SU-DHL-6 (cell line): ENCODE measurements around the gene COPS4.
A peak's percentile ranks its signal among the peaks of the same experiment; 100 is the strongest.
"Not testable (repeated sequence)": the region's sequence is repeated elsewhere in the genome, so short reads cannot be mapped to it uniquely, and the experiment has no call there.

Source experiments
- H2AFZ ChIP-seq: fragments of 200-600 bp; sonication (generic); 2 replicates; pipeline ENCODE4 v1.6.1; 2014; ENCODE audit warnings: low read depth, mild to moderate bottlenecking, moderate library complexity, mixed read lengths, antibody characterized with exemption, low read length; ENCODE audit not compliant: severe bottlenecking
- H3F3A ChIP-seq: fragments of 200-600 bp; shearing (Covaris generic); 2 replicates; pipeline ENCODE4 v1.6.0; 2016; ENCODE audit warnings: antibody characterized with exemption, mild to moderate bottlenecking; ENCODE audit not compliant: insufficient read depth
- H3K27ac ChIP-seq: fragments of 200-600 bp; sonication (generic); 2 replicates; pipeline ENCODE4 v1.5.1; 2016; ENCODE audit warnings: low read depth, mild to moderate bottlenecking, low read length, moderate library complexity, mixed read lengths
- H3K27me3 ChIP-seq: fragments of 200-600 bp; sonication (generic), shearing (Covaris generic); 2 replicates; pipeline ENCODE4 v1.6.0; 2014; ENCODE audit warnings: mild to moderate bottlenecking, low read length
- H3K36me3 ChIP-seq: fragments of 200-600 bp; sonication (generic); 2 replicates; pipeline ENCODE4 v1.6.1; 2014; ENCODE audit warnings: mild to moderate bottlenecking, low read length, mixed read lengths
- H3K4me2 ChIP-seq: fragments of 300-600, 200-600 bp; shearing (Covaris generic), sonication (generic); 2 replicates; pipeline ENCODE4 v1.6.0; 2014; ENCODE audit warnings: low read length, low read depth, mild to moderate bottlenecking; ENCODE audit not compliant: poor library complexity, severe bottlenecking
- H3K4me3 ChIP-seq: fragments of 200-600 bp; sonication (generic); 2 replicates; pipeline ENCODE4 v1.5.1; 2014; ENCODE audit warnings: antibody characterized with exemption, low read length, mild to moderate bottlenecking, mixed read lengths; ENCODE audit not compliant: insufficient read depth, poor library complexity, severe bottlenecking
- H3K79me2 ChIP-seq: fragments of 200-600 bp; sonication (generic); 2 replicates; pipeline ENCODE4 v1.6.1; 2014; ENCODE audit warnings: mild to moderate bottlenecking, low read length, moderate library complexity; ENCODE audit not compliant: insufficient read depth
- H3K9ac ChIP-seq: fragments of 200-600 bp; sonication (generic); 2 replicates; pipeline ENCODE4 v1.7.0; 2014; ENCODE audit warnings: mild to moderate bottlenecking, low read length
- H3K9me2 ChIP-seq: fragments of 200-600 bp; sonication (generic); replicated peaks from 2 replicates; pipeline ENCODE4 v1.6.1; 2014; ENCODE audit warnings: low read length; ENCODE audit not compliant: insufficient read depth
- H3K9me3 ChIP-seq: fragments of 200-600 bp; sonication (generic); 2 replicates; pipeline ENCODE4 v1.6.1; 2014; ENCODE audit warnings: low read length, mixed read lengths; ENCODE audit not compliant: insufficient read depth
- H4K20me1 ChIP-seq: fragments of 200-600 bp; sonication (generic); 2 replicates; pipeline ENCODE4 v1.6.1; 2014; ENCODE audit warnings: low read depth, mild to moderate bottlenecking, antibody characterized with exemption, low read length, moderate library complexity, mixed read lengths
- EZH2phosphoT487 ChIP-seq: fragments of 200-600 bp; sonication (generic), shearing (Covaris generic); conservative IDR thresholded peaks from 2 replicates; pipeline ENCODE4 v1.6.1; 2018; ENCODE audit warnings: mild to moderate bottlenecking, antibody characterized with exemption, low read length, moderate library complexity, mixed read lengths
- TF ChIP-seq, protein P1 (sequence below): fragments of 200-600 bp; sonication (generic); IDR thresholded peaks from one replicate; pipeline ENCODE4 v1.5.1; 2017; ENCODE audit warnings: antibody characterized with exemption, mild to moderate bottlenecking, low read length, moderate library complexity; ENCODE audit not compliant: insufficient read depth, poor library complexity, severe bottlenecking

The COPS4 gene

DNA sequence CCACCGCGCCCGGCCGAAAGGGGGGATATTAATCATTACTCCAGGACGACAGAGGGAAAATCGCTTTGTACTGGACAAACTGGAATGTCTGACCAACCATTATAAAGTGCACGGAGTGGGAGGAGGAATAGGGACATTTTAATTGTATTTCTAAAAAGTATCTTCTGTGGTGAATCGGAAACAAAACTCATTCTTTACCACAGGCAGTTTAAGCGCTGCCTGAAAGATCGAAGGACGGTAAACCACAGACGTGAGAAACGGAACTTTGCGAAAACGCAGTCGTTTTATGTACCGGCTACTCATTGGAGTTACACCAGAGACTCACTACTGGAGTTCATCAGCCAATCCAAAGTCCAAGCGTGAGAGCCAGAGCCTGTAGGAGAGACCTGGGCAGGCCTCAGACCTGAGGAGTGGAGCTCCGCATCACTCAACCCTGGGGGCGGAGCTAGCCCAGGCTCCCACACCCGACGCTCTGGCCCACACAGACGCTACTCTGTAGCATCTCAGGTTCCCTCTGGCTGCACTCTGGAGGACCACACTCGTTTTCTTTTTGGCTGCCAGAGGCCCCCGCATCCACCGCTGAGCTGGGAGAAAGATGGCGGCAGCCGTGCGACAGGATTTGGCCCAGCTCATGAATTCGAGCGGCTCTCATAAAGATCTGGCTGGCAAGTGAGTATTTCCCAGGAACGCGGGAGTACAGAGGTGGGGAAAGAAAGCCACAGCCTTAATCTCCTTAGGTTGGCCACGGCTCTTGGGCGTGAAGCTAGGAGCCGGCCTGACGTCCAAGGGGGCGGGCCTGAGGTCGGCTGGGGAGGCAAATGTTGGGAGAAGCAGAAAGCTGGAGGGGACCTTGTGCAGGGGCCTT lies at the start of gene COPS4:
TSS of gene COPS4 (plus strand) at position 554 of the 865 bp plus-strand sequence. CDS start at position 596, 42 bp downstream.
- peak within 1 kb of the TSS; percentile 85 for H3K27ac ChIP-seq
- H3K9me3 ChIP-seq: no peaks in the 10 kb centered on the region
- H3K36me3 ChIP-seq: no peaks in the 10 kb centered on the region
- peak within 1 kb of the TSS; percentile 80 for H3K4me3 ChIP-seq
- H4K20me1 ChIP-seq: no peaks in the 10 kb centered on the region
- H3K4me2 ChIP-seq: peak within 1 kb of the TSS; percentile 85
- peak within 1 kb of the TSS; percentile 85 for H2AFZ ChIP-seq
- H3K9me2 ChIP-seq: no peaks in the 10 kb centered on the region
- TF ChIP-seq EZH2phosphoT487: no peak
- TF ChIP-seq, protein P1, sequence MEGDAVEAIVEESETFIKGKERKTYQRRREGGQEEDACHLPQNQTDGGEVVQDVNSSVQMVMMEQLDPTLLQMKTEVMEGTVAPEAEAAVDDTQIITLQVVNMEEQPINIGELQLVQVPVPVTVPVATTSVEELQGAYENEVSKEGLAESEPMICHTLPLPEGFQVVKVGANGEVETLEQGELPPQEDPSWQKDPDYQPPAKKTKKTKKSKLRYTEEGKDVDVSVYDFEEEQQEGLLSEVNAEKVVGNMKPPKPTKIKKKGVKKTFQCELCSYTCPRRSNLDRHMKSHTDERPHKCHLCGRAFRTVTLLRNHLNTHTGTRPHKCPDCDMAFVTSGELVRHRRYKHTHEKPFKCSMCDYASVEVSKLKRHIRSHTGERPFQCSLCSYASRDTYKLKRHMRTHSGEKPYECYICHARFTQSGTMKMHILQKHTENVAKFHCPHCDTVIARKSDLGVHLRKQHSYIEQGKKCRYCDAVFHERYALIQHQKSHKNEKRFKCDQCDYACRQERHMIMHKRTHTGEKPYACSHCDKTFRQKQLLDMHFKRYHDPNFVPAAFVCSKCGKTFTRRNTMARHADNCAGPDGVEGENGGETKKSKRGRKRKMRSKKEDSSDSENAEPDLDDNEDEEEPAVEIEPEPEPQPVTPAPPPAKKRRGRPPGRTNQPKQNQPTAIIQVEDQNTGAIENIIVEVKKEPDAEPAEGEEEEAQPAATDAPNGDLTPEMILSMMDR: no peak
- H3K79me2 ChIP-seq: peaks cover 34% of the 10 kb centered on the region
- H3F3A ChIP-seq: no peaks in the 10 kb centered on the region
- H3K27me3 ChIP-seq: no peaks in the 10 kb centered on the region
- peak within 1 kb of the TSS; percentile 71 for H3K9ac ChIP-seq

DNA sequence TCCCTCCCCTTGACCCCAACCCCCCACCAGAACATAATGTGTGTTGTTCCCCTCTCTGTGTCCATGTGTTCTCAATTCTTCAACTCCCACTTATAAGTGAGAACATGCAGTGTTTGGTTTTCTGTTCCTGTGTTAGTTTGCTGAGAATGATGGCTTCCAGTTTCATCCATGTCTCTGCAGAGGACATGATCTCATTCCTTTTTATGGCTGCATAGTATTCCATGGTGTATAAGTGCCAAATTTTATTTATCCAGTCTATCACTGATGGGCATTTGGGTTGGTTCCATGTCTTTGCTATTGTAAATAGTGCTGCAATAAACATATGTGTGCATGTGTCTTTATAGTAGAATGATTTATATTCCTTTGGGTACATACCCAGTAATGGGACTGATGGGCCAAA lies 47.5 kb upstream of the COPS4 start:
- H3K36me3 ChIP-seq, H3K9ac ChIP-seq: not testable (repeated sequence)
- peaks cover 47% of the 10 kb centered on the region for H3K79me2 ChIP-seq

DNA sequence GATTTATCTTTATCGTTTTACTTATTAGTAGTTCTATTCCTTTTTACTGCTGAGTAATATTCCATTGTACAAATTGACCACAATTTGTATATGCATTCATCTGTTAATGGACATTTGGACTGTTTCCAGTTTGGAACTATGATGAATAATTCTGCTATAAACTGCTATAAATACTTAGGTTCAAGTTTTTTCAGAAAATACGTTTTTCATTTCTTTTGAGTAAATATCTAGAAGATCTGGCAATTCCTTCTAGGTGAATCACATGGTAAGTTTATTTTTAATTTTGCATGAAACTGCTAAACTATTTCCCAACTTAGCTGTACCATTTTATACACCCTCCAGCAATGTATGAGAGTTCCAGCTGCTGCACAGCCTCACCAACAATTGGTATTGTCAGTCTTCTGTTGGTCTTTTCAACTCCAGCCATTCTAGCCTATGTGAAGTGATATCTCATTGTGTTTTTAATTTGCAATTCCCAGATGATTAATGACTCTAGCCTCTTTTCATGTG lies 46.6 kb upstream of the COPS4 start:
- Histone ChIP-seq H4K20me1 (no peaks in the 10 kb centered on the region), H3K4me3 (no peak overlapping the region), H3F3A (no peaks in the 10 kb centered on the region), H3K9ac (no peak overlapping the region), H2AFZ (no peak overlapping the region), H3K27me3 (no peaks in the 10 kb centered on the region), H3K27ac (no peak overlapping the region), H3K9me2 (no peaks in the 10 kb centered on the region), H3K79me2 (peaks cover 47% of the 10 kb centered on the region), H3K9me3 (no peaks in the 10 kb centered on the region), H3K36me3 (no peaks in the 10 kb centered on the region), H3K4me2 (no peak overlapping the region)
- TF ChIP-seq, protein P1: no peak
- TF ChIP-seq EZH2phosphoT487: no peak

More for the DNA sequence above, 47.5 kb upstream of the COPS4 start:
- H3K9me2 ChIP-seq, H3F3A ChIP-seq, H2AFZ ChIP-seq, H3K4me2 ChIP-seq, H3K4me3 ChIP-seq, H3K27me3 ChIP-seq, H3K27ac ChIP-seq, H3K9me3 ChIP-seq, H4K20me1 ChIP-seq: not testable (repeated sequence)
